NCI-H146 treated with DMSO at 0.1 percent for 48 hours (cell line): ENCODE results near the gene BBS9.
"Not testable (repeated sequence)": the region's sequence is repeated elsewhere in the genome, so short reads cannot be mapped to it uniquely, and the experiment has no call there.

Experiments
- DNase-seq: peaks from one replicate; lab custom pipeline; 2025; ENCODE audit not compliant: unreplicated experiment; lab: John Stamatoyannopoulos, UW

The BBS9 gene

DNA sequence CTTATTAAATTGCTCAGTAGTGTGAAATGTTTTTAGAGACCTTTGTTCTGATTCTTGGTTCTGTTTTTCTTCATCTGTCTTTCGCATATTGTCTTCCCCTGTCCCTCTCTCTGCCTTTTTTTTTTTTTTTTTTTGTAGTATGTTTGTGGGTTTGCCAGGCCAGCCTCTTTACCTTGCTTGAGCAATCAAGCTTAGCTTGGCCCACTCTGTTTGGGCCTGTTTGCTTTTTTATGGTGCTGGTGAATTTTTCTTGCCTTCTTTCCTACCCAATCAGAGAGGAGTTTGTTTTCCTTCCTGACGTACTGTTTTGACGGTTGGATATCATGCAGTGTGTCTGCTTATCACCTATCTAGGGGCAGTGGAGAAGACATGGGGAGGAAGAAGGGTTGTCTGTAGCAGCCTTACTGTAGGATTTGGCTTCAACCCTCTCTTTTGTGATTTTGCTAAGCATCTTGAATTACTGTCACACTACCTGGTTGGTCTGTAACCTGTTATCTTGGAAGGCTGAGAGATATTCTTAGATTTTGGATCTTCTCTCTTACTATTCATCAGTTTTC lies 64.0 kb downstream of the BBS9 start:
- DNase-seq, result no peak

DNA sequence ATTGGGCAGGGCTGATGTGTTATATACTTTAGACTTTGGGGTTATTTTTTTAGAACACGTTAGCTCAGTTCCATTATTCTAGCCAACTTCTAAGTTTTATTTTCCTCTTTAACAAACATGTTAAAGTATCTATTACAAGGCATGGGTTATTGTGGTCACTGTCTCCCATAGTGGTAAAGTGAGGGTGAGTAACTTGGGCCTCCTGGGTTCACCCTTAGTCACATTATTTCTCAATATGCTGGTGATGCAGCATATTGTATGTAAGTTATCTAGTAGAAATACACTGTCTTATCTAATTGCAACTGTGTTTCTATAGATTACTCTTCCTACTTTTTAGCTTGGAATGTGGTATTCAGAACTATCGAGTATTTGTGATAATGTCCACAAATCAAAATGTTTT lies 65.9 kb downstream of the BBS9 start:
- DNase-seq, result no peak

DNA sequence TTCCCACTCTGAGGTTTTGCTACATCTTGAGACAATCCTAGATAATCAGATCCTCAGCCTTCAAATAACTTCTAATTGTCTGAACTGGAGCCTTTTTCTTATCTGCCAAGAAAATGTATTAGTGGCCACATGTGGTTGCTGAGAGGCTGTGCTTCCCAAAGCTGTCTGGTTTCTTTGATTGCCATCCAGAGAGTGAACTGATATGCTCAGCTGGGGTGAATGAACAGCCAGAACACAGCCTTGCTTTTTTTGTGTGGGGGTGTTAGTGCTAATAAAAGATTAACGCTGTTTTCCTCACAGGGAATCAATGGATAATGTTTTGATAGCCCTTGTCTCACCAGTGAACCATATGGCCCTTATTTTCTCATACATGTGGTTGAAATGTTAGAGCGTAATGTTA lies 66.9 kb downstream of the BBS9 start:
- no peak for DNase-seq

DNA sequence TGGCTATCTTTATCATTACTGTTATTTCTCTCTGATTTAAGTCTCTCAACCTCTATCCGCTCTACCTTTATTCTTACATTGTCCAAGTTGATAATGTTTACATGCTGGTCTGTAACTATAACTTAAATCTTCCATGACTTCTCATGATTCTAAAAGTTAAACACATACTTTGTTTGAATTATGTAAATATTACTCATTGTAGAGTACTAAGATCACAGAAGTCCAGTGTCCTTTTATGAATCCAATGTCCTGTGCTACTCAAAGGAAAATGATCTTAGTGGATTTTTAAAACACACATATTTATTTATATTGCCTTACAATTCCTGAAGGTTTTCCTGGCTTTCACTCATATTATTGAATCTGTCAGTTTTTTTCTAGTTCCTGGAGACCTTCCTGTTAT lies 70.9 kb downstream of the BBS9 start:
- no peak for DNase-seq

DNA sequence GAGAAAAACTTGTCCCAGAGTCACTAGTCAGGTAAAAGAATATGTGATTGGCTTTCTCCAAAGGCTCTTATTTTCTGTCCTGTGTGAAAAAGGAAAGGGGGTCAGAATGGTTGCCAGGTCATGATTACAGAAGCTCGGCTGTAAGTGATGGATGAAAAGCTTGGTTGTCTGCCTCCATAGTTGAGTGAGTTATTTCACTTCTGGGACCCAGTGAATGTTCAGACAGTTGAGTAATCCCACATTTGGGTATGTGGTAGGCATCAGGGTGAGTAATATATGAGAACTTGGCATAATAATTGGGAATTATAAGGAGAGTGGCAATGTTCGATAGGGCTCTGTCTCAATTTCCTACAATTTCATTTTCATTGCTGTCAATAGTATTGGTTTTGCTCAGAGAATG lies 72.5 kb downstream of the BBS9 start:
- DNase-seq, result no peak

DNA sequence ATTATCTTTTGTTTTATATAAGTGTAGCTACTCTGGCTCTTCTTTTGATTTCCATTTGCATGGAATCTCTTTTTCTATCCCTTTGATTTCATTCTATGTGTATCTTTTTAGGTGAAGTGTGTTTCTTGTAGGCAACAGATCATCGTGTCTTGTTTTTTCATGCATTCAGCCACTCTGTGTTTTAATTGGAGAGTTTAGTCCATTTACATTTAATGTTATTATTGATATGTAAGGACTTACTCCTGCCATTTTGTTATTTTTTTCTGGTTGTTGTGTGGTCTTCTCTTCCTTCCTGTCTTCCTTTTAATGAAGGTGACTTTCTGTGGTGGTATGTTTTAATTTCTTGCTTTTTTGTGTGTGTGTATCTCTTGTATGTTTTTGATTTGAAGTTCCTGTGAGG lies 81.6 kb downstream of the BBS9 start:
- DNase-seq, result no peak

DNA sequence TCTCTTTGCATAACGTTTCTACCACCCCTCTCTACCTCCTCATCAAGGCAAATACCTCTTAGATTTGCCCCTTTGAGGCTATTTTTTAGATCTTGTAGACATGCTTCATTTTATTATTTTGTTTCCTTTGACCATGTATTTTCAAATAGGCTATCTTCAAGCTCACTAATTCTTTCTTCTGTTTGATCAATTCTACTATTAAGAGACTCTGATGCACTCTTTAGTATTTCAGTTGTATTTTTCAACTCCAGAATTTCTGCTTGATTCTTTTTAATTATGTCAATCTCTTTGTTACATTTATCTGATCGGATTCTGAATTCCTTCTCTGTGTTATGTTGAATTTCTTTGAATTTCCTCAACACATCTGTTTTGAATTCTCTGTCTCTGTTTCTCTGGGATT lies 82.8 kb downstream of the BBS9 start:
- DNase-seq, result no peak

DNA sequence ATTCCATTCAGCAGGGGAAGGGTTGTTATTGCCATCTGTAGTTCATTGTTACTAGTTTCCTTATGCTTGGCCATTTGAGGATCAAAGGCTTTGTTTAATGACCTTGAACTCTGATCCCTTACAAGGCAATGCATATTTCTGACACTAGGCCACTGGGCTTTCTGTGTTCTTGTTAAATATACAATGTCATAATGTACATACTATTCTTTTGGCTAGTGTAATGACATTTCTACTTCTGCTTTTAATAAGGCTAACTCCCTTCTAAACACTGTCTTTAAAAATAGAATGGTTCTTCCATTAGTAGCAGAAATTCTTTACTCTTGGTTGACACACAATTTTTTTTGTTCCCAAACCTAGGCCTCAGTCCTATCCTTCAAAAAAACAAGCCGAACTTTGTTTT lies 86.6 kb downstream of the BBS9 start:
- DNase-seq, result no peak

DNA sequence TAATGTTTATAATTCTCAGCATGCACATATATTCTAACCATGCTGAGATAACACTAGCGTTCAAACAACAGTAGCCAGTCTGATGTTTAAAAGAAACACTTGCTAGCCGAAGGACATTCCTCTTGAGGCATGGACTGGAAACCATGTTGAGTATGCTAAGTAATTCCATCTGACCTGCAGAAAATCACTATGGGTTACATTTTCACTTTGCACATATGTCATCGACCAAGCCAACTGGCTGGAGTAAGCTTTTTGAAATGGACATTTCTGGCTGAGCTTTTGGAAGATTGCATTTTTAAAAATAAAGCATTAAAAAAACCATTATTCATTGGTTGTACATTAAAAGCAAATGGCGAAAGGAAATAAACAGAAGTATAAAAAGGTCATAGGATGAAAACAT lies 88.2 kb downstream of the BBS9 start:
- no peak for DNase-seq

DNA sequence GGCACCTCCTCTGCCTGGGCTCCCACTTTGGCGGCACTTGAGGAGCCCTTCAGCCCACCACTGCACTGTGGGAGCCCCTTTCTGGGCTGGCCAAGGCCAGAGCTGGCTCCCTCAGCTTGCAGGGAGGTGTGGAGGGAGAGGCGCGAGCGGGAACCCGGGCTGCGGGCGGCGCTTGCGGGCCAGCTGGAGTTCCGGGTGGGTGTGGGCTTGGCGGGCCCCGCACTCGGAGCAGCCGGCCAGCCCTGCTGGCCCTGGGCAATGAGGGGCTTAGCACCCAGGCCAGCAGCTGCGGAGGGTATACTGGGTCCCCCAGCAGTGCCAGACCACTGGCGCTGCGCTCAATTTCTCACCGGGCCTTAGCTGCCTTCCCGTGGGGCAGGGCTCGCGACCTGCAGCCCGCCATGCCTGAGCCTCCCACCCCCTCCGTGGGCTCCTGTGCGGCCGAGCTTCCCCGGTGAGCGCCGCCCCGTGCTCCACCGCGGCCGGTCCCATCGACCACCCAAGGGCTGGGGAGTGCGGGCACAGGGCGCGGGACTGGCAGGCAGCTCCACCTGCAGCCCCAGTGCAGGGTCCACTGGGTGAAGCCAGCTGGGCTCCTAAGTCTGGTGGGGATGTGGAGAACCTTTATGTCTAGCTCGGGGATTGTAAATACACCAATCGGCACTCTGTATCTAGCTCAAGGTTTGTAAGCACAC lies 89.6 kb downstream of the BBS9 start:
- not testable (repeated sequence) for DNase-seq

DNA sequence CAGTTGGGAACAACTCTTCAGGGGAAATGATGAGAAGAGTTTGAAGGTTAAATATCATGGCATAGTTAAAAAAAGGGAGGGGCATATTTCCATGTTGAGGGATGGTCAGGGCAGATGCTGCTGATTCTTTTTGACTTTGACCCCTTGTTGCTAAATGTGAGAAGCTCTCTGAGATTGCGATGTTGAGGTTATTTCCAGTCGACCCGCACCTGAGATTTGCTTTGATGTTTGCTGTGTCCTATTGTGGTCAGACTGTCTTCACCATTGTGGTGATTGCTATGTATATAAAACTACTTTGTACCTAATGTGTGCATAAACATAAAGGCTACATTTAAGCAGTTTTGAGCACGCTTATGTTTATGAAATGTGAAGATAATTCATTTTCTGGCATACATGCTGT lies 90.9 kb downstream of the BBS9 start:
- DNase-seq, result no peak

DNA sequence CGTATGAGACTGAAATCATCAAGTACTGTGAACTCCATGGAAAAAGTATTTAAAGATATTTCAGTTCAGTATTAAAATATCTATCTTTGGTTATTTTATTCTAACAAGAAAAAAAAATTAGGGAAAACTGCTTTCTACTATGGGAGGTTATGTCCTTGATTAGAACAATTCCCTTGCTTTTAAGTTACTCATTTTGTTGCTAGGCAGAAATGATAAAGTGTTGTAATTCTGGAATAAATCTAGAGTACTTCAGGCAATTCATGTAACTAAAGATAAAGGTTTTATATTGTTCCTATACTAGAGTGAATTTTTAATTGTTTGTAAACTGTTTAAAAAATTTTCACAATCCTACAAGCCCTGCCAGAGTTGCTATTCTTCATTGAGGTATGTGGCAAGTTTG lies 92.0 kb downstream of the BBS9 start:
- DNase-seq, result no peak

DNA sequence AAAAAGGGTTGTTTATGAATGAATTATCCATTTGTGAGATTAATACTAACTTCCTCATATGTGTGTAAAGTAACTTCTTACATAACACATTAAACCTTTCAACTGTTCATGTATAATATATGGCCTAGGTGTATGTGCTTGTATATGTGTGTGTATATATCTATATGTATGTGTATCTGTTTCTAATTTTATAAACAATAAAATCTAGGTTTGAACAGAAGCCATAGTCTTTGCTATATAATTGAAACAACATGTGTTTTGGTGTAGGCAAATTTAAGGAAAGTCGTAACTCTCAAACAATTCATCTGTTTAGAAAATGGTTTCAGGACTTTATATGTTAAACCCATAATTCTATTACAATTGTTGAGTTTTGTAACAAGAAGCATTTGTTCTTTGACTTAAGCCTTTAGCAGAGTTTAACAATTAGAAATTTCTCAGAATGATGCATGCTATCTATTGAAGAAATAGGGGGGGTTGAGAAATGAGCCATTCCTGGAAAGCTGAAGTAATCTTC lies 103.3 kb downstream of the BBS9 start:
- DNase-seq, result no peak

DNA sequence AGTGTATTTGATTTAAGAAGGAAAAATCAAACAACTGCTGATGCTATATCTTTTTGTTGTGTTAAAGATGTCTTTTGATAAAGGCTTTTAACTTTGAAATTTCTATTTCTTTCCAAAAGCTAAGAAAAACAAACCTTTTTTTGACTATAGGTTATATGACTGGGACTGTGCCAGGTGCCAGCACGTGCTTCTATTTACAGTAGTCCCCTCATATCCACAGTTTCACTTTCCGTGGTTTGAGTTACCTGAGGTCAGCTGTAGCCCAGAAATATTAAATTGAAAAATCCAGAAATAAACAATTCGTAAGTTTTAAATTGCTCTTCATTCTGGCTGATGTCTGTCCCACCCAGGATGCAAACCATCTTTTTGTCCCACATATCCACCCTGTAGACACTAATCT lies 104.3 kb downstream of the BBS9 start:
- no peak for DNase-seq

DNA sequence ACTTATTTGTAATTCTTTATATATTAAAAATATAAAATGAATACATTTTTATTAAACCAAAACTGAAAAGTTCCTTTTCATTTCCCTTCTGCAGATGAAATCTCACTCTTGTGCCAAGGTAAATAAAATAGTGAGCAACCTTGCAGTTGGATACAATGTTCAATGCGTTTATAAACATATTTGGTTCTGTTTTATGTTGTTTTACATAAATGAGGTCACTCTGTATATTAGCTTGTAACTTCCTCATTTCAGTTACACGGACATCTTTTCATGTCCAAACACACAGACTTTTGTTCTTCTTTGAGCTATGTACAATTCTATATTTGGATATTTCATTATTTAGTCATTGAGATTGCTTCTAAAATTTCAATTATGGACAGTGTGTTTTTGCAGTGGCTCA lies 107.7 kb downstream of the BBS9 start:
- DNase-seq, result no peak

DNA sequence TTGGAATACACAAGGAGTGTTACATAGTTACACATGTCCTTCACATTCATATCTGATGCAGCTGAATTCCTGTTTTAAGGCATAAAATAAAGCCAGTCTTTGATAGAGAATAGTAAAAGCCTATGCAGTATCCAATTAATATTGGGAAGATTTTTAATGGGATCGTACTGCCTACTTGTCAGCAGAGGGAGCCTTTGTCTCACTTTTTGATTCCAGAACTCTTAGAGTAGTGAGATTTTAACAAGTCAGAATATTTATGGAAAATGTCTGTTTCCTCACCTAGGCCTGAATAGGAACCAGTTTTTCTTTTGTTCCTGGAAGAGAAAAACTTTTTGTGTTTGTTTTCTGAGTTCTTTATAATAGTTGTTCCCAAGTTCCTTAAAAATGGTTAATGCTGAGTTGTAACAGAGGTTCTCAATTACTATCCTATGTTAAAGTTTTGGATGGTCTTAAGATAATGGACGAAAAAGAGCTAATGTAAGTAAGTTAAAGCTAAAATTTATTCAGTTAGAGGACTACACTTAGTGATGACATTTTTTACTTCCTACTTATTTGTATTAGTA lies 114.0 kb downstream of the BBS9 start:
- peak; percentile 38 for DNase-seq

DNA sequence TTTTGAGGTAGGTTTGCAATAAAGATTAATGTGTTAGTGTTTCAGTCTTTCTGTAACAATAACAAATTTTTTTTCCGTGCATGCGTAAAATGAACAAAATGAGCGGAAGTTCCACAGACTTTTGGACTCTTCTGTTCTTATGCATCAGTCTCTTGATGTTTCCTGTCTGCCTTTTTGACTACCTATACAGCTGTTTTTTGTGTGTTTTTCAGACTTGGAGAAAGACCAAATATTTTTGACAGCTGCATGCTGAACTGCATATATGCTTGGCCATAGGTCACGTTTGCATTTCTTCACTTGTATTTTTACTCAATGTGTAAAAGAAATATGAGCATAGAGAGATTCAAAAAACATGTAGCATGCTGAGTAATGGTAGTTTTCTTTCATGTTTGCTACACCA lies 119.3 kb downstream of the BBS9 start:
- no peak for DNase-seq

DNA sequence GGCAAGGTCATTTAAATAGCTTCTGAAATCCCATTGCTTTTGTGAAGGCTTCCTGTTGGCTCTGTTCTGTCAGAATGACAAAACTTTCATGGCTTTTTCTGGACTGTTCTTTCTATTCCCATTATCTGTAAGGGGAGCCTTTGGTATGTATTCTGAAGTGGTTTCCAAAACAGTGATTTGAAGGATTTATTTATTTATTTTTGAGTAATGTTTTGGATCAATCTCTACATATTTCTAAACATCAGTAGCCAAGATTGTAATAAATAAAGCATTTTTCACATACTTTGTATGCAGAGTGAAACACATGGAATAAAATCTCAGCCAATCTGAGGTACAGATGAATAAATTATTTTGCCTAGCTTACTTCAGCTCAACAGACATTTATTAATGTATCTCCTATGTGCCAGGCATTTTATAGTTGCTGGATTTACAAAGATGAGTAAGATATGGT lies 121.1 kb downstream of the BBS9 start:
- DNase-seq, result no peak

DNA sequence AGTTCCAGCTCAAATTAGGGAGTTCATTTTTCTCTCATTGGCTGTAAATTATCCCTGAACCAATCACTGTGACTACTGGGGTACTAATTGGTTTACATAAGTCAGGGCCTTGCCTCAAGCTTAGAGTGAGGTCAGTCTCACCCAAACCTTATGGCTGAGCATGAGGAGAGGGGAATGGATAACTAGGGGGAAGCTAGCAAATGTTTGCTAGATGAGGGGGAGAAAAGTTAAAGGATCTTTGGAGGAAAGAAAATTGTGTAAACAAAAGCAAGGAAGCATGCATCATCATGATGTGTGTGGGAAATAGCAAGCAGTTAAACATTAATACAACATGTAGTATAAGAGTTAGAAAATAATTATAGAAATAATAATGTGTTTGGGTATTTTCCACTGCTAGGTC lies 121.9 kb downstream of the BBS9 start:
- no peak for DNase-seq

DNA sequence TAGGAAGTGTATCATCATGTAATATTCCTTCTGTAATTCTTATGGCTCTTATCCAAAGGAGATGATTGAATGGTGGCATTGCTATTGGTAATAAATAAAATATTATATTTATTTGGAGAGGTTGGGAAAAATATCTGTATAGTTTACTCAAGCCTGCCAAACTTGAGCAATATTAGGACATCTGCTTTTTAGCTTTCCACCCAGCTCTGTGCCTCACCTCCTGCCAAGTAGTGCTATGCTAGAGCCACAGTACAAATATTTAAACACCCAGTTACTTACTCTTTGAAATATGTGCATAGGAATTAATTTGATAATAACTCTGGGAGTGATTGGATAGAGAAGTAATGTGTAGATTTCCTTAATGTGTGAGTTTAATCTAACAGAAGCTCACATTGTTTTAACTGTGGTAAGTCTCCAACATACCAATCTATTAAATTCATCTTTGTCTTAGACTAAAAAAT lies 129.2 kb downstream of the BBS9 start:
- no peak for DNase-seq

DNA sequence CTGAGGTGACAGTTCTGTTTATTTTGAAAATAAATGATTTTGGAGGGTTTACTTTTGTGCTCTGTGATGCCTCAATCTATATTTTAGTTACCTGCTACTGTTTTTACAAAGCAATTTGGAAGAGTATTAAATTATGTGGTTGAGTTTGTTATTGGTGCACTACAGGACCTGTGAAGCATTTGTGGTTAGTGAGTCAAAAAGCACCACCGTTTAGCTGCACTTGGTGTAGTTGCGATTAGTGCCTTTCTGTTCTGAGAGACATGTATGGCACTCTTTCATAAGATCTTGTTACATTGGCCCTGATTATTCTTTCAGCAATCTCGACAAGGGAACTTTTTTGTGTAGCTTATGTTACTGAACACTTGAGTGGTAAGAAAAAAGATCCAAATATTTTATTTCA lies 132.2 kb downstream of the BBS9 start:
- no peak for DNase-seq

DNA sequence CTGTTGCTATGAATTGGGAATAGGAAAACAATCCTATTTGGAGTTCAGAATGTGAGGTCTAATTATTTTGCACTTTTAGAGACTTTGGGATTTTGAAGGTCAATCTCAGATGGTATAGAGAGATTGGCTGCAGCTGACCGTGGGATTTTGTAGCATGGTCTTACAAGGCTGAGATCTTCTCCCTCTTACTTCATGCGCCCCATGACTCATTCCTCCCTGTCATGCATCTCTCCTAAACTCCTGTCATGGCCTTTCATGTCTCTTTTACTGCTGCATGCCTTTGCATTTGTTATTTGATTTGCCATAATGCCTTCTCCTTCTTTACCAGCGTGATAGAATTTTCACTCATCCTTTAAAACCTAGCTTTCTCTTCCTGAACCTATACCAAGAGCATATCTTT lies 133.1 kb downstream of the BBS9 start:
- no peak for DNase-seq
